Gastrocnemius medialis (tissue), 4 donors: ENCODE results near the gene SERTAD3. TPM values are rescaled to one million over a fixed set of nuclear protein-coding genes. Genes with fewer than 3 reads are reported as not detected.

ENCODE experiments used
- ATAC-seq, 2 donors: fragments of 150-250 bp; one replicate each; pipeline ENCODE4 v1.9.1; 2016
- DNase-seq, 2 donors: peaks; one replicate each; pipeline ENCODE4 v3.0.0-alpha.2; 2019
- H3K27ac ChIP-seq, 4 donors: fragments of 200-600 bp; sonication (generic); 1 replicate in 1 of 4; 2 replicates in 3 of 4; pipeline ENCODE4 v1.5.1; 2016 to 2018; ENCODE audit warnings: mild to moderate bottlenecking in 2 of 4, moderate library complexity in 1 of 4
- H3K27me3 ChIP-seq, 3 donors: fragments of 200-600 bp; sonication (generic) in 2 of 3; 1 replicate in 1 of 3; 2 replicates in 2 of 3; pipeline versions ENCODE4 v1.5.1 to v1.6.0; 2016 to 2019; ENCODE audit warnings: mild to moderate bottlenecking in 1 of 3, moderate library complexity in 1 of 3
- H3K36me3 ChIP-seq, 2 donors: fragments of 200-600 bp; sonication (generic) in 1 of 2; one replicate each; pipeline ENCODE4 v1.5.1; 2017 to 2018
- H3K4me1 ChIP-seq, 2 donors: fragments of 200-600 bp; sonication (generic) in 1 of 2; one replicate each; pipeline ENCODE4 v1.5.1; 2016 to 2017; ENCODE audit warnings: mild to moderate bottlenecking in 2 of 2
- H3K4me3 ChIP-seq, 4 donors: fragments of 200-600 bp; sonication (generic) in 3 of 4; 1 replicate in 1 of 4; 2 replicates in 3 of 4; pipeline ENCODE4 v1.5.1; 2016 to 2019; ENCODE audit warnings: mild to moderate bottlenecking in 2 of 4
- H3K9me3 ChIP-seq, 3 donors: fragments of 200-600 bp; sonication (generic) in 2 of 3; 1 replicate in 1 of 3; 2 replicates in 2 of 3; pipeline ENCODE4 v1.5.1; 2016 to 2019
- POLR2A ChIP-seq, 2 donors: fragments of 450-650 bp; IDR thresholded peaks; one replicate each; pipeline ENCODE4 v1.6.1; 2017; ENCODE audit warnings: antibody characterized with exemption in 2 of 2, mild to moderate bottlenecking in 2 of 2, moderate library complexity in 2 of 2
- in situ Hi-C, 4 donors: fragments of 200-750 bp; cut with MboI; loops; one replicate each; pipeline versions ENCODE4 v1.15.0 to v1.8.0; 2017; ENCODE audit warnings: low sequenced_read_pairs in 4 of 4
- intact Hi-C: fragments of 100-400 bp; cut with DNase I; formaldehyde crosslinking; loops from one replicate; pipeline ENCODE4 v1.15.1; 2023; ENCODE audit warnings: low total_unique reads
- total RNA-seq, 4 donors: library from RNA; depleted of rRNA; stranded (reverse); fragments of >200 nt; gene quantifications; one replicate each; pipeline versions ENCODE4 v1.1.0 to v1.2.3, GENCODE V29; 2016
- TF ChIP-seq, protein P1 (sequence below), 5 experiments: fragments of 450-650 bp in 3 of 5; fragments of 200-600 bp in 2 of 5; sonication (generic) in 2 of 5; IDR thresholded peaks in 4 of 5; conservative IDR thresholded peaks in 1 of 5; 1 replicate in 4 of 5; 2 replicates in 1 of 5; pipeline ENCODE4 v1.5.1; 2016 to 2019; ENCODE audit warnings: antibody characterized with exemption in 5 of 5, mild to moderate bottlenecking in 3 of 5, moderate library complexity in 3 of 5

SERTAD3 gene
- total RNA-seq, 4 donors from 2014 or later = 12.7 to 24.4 (median 18.1) TPM

DNA sequence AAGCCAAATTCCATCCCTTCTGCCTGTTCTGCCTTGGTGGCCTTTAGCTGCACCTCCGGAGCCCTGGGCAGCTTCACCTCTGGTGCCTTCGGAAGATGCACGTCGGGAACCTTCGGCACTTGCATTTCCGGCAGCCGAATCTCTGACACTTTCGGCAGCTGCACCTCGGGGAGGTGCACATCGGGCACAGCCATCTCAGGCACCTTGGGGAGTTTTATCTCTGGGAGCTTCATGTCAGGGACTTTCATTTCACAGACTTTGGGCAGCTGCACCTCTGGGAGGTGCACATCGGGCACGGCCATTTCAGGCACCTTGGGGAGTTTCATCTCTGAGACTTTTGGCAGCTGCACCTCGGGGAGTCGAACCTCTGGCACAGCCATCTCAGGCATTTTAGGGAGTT is 48.2 kb downstream of the SERTAD3 start:
- Histone ChIP-seq H3K4me1 (no peaks in the 10 kb centered on the region), H3K4me3 (no peak overlapping the region), H3K27me3 (no peaks in the 10 kb centered on the region), H3K9me3 (no peaks in the 10 kb centered on the region), H3K36me3 (no peaks in the 10 kb centered on the region), H3K27ac (no peak overlapping the region)
- DNase-seq = no peak
- no peak for ATAC-seq
- TF ChIP-seq, protein P1, sequence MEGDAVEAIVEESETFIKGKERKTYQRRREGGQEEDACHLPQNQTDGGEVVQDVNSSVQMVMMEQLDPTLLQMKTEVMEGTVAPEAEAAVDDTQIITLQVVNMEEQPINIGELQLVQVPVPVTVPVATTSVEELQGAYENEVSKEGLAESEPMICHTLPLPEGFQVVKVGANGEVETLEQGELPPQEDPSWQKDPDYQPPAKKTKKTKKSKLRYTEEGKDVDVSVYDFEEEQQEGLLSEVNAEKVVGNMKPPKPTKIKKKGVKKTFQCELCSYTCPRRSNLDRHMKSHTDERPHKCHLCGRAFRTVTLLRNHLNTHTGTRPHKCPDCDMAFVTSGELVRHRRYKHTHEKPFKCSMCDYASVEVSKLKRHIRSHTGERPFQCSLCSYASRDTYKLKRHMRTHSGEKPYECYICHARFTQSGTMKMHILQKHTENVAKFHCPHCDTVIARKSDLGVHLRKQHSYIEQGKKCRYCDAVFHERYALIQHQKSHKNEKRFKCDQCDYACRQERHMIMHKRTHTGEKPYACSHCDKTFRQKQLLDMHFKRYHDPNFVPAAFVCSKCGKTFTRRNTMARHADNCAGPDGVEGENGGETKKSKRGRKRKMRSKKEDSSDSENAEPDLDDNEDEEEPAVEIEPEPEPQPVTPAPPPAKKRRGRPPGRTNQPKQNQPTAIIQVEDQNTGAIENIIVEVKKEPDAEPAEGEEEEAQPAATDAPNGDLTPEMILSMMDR (IDR thresholded peaks at IDR 0.05 in 4 of 5, conservative IDR thresholded peaks at IDR 0.05 in 1 of 5) = no peak
- TF ChIP-seq POLR2A (IDR thresholded peaks at IDR 0.05) = no peak
- in situ Hi-C loops = loop anchor here in 1 of 4 donors (25.0 kb wide), 1 partner anchor 1366 kb away; the partner anchor contains the start of gene CEACAM6
- intact Hi-C loops = no loop called here

DNA sequence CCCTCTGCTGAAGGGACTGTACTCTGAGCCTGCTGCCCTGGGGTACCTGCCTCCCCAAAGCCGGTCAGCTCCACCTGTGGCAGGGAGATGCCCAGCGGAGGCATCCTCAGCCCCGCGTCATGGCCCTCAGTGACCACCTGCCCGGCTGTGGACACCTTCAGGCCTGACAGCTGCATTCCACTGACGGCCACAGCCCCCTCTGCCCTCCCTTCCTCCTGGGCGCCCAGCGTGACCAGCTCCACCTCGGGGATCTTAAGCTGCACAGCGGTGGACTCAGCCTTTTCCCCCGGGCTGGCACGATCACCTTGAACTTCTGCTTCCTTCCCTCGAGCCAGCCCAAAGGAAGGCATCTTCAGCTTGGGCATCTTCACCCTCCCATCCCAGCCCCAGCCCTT is 49.3 kb downstream of the SERTAD3 start:
- DNase-seq = no peak
- no peak for TF ChIP-seq POLR2A (IDR thresholded peaks at IDR 0.05)
- TF ChIP-seq, protein P1 (IDR thresholded peaks at IDR 0.05 in 4 of 5, conservative IDR thresholded peaks at IDR 0.05 in 1 of 5) = no peak
- in situ Hi-C loops = loop anchor here in 1 of 4 donors (25.0 kb wide), 1 partner anchor 1367 kb away; the partner anchor contains the start of gene CEACAM6
- Histone ChIP-seq H3K4me3 (no peak overlapping the region), H3K9me3 (no peaks in the 10 kb centered on the region), H3K27me3 (no peaks in the 10 kb centered on the region), H3K36me3 (no peaks in the 10 kb centered on the region), H3K27ac (no peak overlapping the region), H3K4me1 (no peaks in the 10 kb centered on the region)
- ATAC-seq = no peak
- intact Hi-C loops = no loop called here

DNA sequence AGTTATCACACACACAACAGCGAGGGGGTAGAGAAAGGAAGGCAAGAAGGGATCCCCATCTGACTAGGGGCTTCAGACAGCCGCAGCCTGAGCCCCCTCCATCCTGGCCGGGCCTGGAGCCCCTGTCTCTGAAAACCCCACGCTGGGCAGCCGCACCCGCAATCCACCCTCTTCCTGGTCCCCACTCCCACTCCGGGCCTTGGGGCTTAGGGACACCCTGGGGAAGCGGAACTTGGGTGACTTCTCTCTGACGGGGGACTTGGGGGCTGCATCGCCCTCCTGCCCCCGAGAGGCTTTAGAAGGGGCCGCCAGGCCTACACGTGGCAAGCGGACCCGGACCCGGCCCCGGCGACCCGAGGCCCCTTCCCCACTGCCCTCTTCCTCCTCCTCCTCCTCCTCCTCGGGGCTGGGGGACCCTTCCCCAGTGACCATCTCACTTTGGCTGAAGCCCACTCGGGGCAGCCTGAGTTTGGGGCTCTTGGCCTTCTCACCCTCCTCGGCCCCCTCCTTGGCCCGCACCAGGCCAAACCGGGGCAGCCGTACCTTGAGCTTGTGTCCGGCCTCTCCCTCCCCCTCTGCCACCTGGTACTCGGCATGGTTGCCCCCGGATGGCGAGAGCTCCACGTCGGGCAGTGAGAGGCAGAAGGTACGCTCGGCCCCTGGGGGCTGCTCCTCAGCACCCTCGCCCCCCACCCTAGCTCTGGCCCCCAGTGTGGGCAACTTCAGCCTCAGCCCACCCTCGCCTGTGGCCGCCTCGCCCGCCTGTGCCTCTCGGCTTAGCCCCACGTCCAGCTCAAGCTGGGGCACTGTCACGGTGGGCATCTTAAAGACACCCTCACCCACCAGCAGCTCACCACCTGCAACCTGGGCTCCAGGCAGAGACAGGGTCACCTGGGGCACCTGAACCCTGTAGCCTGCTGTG is 50.0 kb downstream of the SERTAD3 start:
- no peak overlapping the region for H3K27ac ChIP-seq
- intact Hi-C loops = no loop called here
- in situ Hi-C loops = loop anchor here in 1 of 4 donors (25.0 kb wide), 1 partner anchor 1368 kb away; the partner anchor contains the start of gene CEACAM6
- H3K27me3 ChIP-seq = no peaks in the 10 kb centered on the region
- no peak for TF ChIP-seq POLR2A (IDR thresholded peaks at IDR 0.05)
- TF ChIP-seq, protein P1 (IDR thresholded peaks at IDR 0.05 in 4 of 5, conservative IDR thresholded peaks at IDR 0.05 in 1 of 5) = no peak
- DNase-seq (no peak), ATAC-seq (no peak)
- H3K9me3 ChIP-seq = no peaks in the 10 kb centered on the region
- no peaks in the 10 kb centered on the region for H3K4me1 ChIP-seq
- no peaks in the 10 kb centered on the region for H3K36me3 ChIP-seq
- no peak overlapping the region for H3K4me3 ChIP-seq

DNA sequence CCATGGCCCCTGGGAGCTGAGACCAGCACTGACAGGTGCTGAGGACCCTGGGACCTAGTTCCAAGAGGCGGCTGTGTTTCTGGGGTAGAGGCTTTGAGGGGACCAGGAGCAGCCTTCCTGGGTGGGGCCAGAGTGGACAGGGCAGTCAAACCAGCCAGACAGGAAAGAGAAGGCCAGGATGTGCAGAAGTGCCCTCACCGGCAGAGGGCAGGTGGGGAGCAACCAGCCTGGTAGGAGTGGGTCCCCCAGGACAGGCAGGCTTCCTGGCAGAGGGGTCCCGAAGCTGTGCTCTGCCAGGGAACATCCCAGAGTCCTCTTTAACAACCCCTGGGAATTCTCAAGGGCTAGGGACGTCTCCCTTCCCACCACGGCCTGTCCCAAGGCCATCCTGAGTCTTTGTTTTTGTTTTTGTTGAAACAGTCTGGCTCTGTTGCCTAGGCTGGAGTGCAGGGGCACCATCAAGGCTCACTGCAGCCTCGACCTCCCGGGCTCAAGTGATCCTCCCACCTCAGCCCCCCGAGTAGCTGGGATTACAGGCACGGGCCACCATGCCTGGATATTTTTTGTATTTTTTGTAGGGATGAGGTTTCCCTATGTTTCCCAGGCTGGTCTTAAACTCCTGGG is 51.1 kb downstream of the SERTAD3 start:
- ATAC-seq (peak in 1 of 2 donors; percentile 75), DNase-seq (no peak)
- no peaks in the 10 kb centered on the region for H3K27me3 ChIP-seq
- no peak overlapping the region for H3K27ac ChIP-seq
- no peak overlapping the region for H3K4me3 ChIP-seq
- intact Hi-C loops (no loop called here), in situ Hi-C loops (loop anchor here in 1 of 4 donors (25.0 kb wide), 1 partner anchor 1369 kb away; the partner anchor contains the start of gene CEACAM6)
- H3K4me1 ChIP-seq = no peaks in the 10 kb centered on the region
- H3K36me3 ChIP-seq = no peaks in the 10 kb centered on the region
- no peaks in the 10 kb centered on the region for H3K9me3 ChIP-seq
- TF ChIP-seq, protein P1 (IDR thresholded peaks at IDR 0.05 in 4 of 5, conservative IDR thresholded peaks at IDR 0.05 in 1 of 5) = peak in 4 of 5 experiments; percentile 44 to 55 (median 47)
- no peak for TF ChIP-seq POLR2A (IDR thresholded peaks at IDR 0.05)
